ENCODE results near the gene POLR2B. TPM values are rescaled to one million over a fixed set of nuclear protein-coding genes. Genes with fewer than 3 reads are reported as not detected.

The POLR2B gene
- total RNA-seq, 1 donor from 2014 or later = 95.5 TPM

- no peak for TF ChIP-seq CTCF (IDR thresholded peaks at IDR 0.05; ENCODE audit: unreplicated experiment)
- peaks cover 7% of the 10 kb centered on the region for H3K9me3 Mint-ChIP-seq (ENCODE audit: unreplicated experiment)
Measured at GRCh38 chr4:57048590-57049304, 70.1 kb downstream of the POLR2B start.

GRCh38 chr4:57051095-57051494 is 72.4 kb downstream of the POLR2B start:
- Mint-ChIP-seq H3K9me3 (ENCODE audit: unreplicated experiment) (peaks cover 7% of the 10 kb centered on the region), H3K4me3 (ENCODE audit: unreplicated experiment) (no peak overlapping the region), H3K4me1 (ENCODE audit: unreplicated experiment) (peaks cover 4% of the 10 kb centered on the region), H3K36me3 (ENCODE audit: low read depth, unreplicated experiment) (no peaks in the 10 kb centered on the region), H3K27ac (ENCODE audit: unreplicated experiment) (no peak overlapping the region), H3K27me3 (ENCODE audit: unreplicated experiment) (peaks cover 6% of the 10 kb centered on the region)
- TF ChIP-seq CTCF (IDR thresholded peaks at IDR 0.05; ENCODE audit: unreplicated experiment) = no peak
- no peak for DNase-seq (ENCODE audit: low spot score)

More at GRCh38 chr4:57048590-57049304, 70.1 kb downstream of the POLR2B start:
- no peak for DNase-seq (ENCODE audit: low spot score)
- no peaks in the 10 kb centered on the region for H3K36me3 Mint-ChIP-seq (ENCODE audit: low read depth, unreplicated experiment)
- peaks cover 4% of the 10 kb centered on the region for H3K4me1 Mint-ChIP-seq (ENCODE audit: unreplicated experiment)
- peaks cover 2% of the 10 kb centered on the region for H3K27me3 Mint-ChIP-seq (ENCODE audit: unreplicated experiment)
- H3K27ac Mint-ChIP-seq (ENCODE audit: unreplicated experiment) = no peak overlapping the region
- H3K4me3 Mint-ChIP-seq (ENCODE audit: unreplicated experiment) = no peak overlapping the region

GRCh38 chr4:57051524-57051923 is 72.8 kb downstream of the POLR2B start:
- Mint-ChIP-seq H3K27me3 (ENCODE audit: unreplicated experiment) (peaks cover 6% of the 10 kb centered on the region), H3K36me3 (ENCODE audit: low read depth, unreplicated experiment) (no peaks in the 10 kb centered on the region), H3K27ac (ENCODE audit: unreplicated experiment) (no peak overlapping the region), H3K4me1 (ENCODE audit: unreplicated experiment) (peaks cover 4% of the 10 kb centered on the region), H3K9me3 (ENCODE audit: unreplicated experiment) (peaks cover 7% of the 10 kb centered on the region), H3K4me3 (ENCODE audit: unreplicated experiment) (no peak overlapping the region)
- no peak for TF ChIP-seq CTCF (IDR thresholded peaks at IDR 0.05; ENCODE audit: unreplicated experiment)
- no peak for DNase-seq (ENCODE audit: low spot score)

- H3K27ac Mint-ChIP-seq (ENCODE audit: unreplicated experiment) = no peak overlapping the region
- TF ChIP-seq CTCF (IDR thresholded peaks at IDR 0.05; ENCODE audit: unreplicated experiment) = no peak
- peaks cover 4% of the 10 kb centered on the region for H3K4me1 Mint-ChIP-seq (ENCODE audit: unreplicated experiment)
- H3K4me3 Mint-ChIP-seq (ENCODE audit: unreplicated experiment) = no peak overlapping the region
- DNase-seq (ENCODE audit: low spot score) = no peak
- no peaks in the 10 kb centered on the region for H3K9me3 Mint-ChIP-seq (ENCODE audit: unreplicated experiment)
- peaks cover 6% of the 10 kb centered on the region for H3K27me3 Mint-ChIP-seq (ENCODE audit: unreplicated experiment)
- no peaks in the 10 kb centered on the region for H3K36me3 Mint-ChIP-seq (ENCODE audit: low read depth, unreplicated experiment)
Measured at GRCh38 chr4:57053508-57053907, 74.8 kb downstream of the POLR2B start.

GRCh38 chr4:57055886-57056285 is 77.2 kb downstream of the POLR2B start:
- Mint-ChIP-seq H3K9me3 (ENCODE audit: unreplicated experiment) (no peaks in the 10 kb centered on the region), H3K27me3 (ENCODE audit: unreplicated experiment) (peaks cover 6% of the 10 kb centered on the region), H3K27ac (ENCODE audit: unreplicated experiment) (no peak overlapping the region), H3K4me3 (ENCODE audit: unreplicated experiment) (no peak overlapping the region), H3K36me3 (ENCODE audit: low read depth, unreplicated experiment) (no peaks in the 10 kb centered on the region), H3K4me1 (ENCODE audit: unreplicated experiment) (peaks cover 3% of the 10 kb centered on the region)
- DNase-seq (ENCODE audit: low spot score) = no peak
- no peak for TF ChIP-seq CTCF (IDR thresholded peaks at IDR 0.05; ENCODE audit: unreplicated experiment)
